Astrocyte of the cerebellum (primary cell): ENCODE results near the gene PPP3R1.

Source experiments
- DNase-seq: peaks from one replicate; pipeline ENCODE4 v3.0.0-alpha.2; 2011; ENCODE audit warnings: low read depth
- H3K4me3 ChIP-seq: 2 replicates; pipeline ENCODE4 v1.5.1; 2011; ENCODE audit warnings: mild to moderate bottlenecking, low read depth, low read length, moderate library complexity
- in situ Hi-C: cut with HindIII; loops from 2 replicates; pipeline ENCODE4 v1.10.0; 2017; ENCODE audit warnings: low sequenced_read_pairs
- TF ChIP-seq, protein P1 (sequence below): IDR thresholded peaks from 2 replicates; pipeline ENCODE4 v1.5.1; 2012; ENCODE audit warnings: low read length, low read depth, moderate library complexity, mild to moderate bottlenecking; ENCODE audit errors: missing control alignments

The PPP3R1 gene

DNA sequence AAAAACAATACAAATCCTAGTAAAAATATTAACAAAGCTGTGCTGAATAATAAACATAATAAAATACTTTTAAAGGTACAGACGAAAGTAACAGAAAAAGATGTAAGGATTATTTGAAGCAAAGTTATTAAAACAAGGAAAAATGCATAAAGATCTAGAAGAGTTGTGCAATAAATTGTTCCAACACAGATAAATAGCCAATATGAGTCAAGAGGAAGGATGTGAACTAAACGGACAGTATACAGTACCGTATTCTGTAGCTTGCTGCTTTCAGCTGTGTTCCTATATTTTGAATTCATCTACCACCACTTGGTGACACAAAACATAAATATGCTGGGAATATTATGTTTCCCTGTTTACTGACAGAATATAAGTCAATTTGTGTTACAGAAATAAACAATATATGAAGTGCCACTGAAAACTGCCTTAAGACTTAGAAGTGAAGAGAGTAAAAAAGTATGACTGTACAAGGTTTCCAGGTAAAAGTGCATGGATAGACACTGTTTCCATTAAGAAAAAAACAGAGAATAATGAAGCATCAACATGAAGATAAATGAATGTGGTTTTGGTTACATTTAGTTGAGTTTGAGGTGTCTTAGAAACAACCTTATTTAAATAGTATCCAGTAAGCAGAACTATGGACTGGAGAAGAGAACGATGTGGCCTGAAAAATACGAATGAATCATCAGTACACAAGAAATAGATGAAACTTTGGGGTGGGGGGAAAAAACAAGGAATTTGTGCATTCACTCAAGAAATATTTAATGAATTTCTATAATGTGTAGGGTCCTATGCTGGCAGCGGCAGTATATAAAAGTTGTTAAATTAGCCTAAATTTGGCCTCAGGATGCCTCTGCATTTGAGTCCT, 13.1 kb downstream of the PPP3R1 start:
- DNase-seq, result no peak
- no peak overlapping the region for H3K4me3 ChIP-seq

DNA sequence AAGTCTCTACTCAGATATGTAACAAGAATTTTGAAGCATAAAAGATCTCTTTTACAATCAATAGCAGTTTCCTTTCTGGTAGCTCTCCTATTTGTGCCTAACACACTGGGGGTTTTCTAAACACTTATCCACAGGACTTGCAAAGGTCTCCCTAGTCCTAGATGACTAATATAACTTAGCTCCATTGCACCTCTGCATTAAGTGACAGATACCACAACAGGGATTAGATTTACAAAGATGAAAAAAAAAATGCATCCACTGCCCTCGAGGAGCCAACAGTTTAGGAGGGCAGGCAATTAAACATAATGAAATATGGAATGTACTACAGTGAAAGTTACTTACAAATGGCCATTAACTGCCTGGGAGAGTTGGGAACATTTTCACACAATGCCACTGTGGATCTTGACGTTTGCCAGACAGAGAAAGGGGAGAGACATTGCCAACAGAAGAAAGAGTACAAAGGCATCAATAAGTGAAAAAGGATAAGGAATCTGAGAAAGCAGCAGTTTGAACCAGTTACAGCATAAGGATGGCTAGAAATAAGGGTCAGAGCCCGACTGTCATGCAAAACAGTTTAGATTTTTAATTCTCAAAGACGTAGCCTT, 14.3 kb downstream of the PPP3R1 start:
- in situ Hi-C loops, result no loop called here
- no peak for DNase-seq
- TF ChIP-seq, protein P1, sequence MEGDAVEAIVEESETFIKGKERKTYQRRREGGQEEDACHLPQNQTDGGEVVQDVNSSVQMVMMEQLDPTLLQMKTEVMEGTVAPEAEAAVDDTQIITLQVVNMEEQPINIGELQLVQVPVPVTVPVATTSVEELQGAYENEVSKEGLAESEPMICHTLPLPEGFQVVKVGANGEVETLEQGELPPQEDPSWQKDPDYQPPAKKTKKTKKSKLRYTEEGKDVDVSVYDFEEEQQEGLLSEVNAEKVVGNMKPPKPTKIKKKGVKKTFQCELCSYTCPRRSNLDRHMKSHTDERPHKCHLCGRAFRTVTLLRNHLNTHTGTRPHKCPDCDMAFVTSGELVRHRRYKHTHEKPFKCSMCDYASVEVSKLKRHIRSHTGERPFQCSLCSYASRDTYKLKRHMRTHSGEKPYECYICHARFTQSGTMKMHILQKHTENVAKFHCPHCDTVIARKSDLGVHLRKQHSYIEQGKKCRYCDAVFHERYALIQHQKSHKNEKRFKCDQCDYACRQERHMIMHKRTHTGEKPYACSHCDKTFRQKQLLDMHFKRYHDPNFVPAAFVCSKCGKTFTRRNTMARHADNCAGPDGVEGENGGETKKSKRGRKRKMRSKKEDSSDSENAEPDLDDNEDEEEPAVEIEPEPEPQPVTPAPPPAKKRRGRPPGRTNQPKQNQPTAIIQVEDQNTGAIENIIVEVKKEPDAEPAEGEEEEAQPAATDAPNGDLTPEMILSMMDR, result no peak
- no peak overlapping the region for H3K4me3 ChIP-seq

More for the DNA sequence above, 13.1 kb downstream of the PPP3R1 start:
- in situ Hi-C loops, result no loop called here
- TF ChIP-seq, protein P1, result no peak

DNA sequence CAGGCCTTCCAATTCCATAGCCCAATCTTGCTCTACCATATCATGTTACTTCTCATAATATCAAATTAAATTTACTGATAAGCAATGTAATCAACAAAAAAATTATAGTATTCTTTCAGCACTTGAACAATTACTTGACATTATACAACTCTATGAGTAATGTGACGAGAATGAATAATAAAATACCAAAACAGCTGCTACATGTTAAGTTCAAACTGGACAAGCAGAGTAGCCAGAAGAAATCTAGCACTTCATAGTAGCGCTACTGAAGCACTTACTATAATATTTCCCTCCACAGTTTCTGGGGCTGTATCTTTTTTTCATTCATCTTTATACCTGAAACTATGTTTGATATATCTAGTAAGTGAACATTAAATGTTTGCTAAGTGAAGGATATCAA, 14.9 kb downstream of the PPP3R1 start:
- TF ChIP-seq, protein P1, result no peak
- DNase-seq, result no peak
- no peak overlapping the region for H3K4me3 ChIP-seq
- in situ Hi-C loops, result no loop called here

DNA sequence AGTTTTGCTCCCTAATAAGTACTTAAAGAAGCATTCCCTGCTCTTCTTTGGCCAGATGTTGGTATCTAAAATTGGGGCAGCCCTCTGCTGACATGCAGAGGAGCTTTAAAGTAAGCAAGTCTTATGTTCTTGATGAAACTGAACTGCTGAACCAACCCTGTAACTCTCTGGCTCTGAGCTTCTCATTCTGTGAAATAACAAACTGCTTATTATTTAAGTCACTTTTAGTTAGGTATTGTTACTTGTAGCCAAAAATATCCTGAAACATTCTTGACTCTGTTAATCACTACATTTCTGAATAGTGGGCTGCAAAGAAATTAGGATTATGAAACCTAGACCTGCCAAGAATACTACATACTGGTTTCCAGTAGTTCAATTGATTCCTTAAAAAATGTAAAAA, 15.5 kb downstream of the PPP3R1 start:
- H3K4me3 ChIP-seq, result no peak overlapping the region
- TF ChIP-seq, protein P1, result no peak
- no peak for DNase-seq
- in situ Hi-C loops, result no loop called here

DNA sequence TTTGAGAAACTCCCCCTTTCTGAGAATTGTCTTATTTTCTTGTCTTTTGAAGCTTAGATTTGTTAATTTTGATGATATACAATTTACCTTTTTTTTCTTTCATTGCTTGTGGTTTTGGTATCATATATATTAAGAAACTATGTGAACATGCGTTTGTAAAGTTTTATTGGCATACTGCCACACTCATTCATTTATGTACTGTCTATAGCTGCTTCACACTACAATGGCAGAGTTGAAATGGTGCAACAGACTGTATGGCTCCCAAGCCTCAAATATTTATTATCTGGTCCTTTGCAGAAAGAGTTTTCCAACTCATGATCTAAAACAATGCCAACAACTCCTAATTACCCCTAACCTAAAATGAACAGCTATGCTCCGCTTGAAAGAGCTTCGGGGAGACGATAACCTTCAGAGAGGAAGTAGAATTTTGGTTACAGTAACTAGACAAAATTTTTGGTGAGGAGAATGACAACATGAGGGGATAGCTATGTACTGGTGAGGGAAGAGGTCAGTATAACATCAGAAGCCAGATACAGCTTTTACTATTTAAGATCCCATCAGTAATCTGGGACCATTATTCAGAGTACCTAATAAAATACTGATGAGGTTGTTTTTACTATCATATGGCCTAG, 16.1 kb downstream of the PPP3R1 start:
- H3K4me3 ChIP-seq, result no peak overlapping the region
- DNase-seq, result no peak
- TF ChIP-seq, protein P1, result no peak
- in situ Hi-C loops, result no loop called here

DNA sequence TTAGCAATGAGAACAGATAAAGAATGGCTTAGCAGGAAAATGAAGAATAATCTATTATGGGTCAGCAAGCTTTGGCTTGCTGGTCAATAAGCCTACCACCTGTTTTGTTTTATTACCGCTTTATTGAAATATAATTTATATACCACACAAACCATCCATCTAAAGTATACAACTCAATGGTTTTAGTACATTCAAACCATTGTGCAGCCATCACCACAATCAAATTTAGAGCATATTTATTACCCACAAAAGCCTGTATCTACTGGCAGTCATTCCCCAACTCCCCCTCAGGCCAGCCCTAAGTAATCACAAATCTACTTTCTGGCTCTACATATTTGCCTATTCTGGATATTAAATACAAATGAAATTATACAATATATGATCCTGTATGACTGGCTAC, 17.2 kb downstream of the PPP3R1 start:
- no peak for DNase-seq
- in situ Hi-C loops, result no loop called here
- H3K4me3 ChIP-seq, result no peak overlapping the region
- TF ChIP-seq, protein P1, result no peak
